Myocyte (in vitro differentiated cells): ENCODE measurements around the gene NUP210. TPM values are rescaled to one million over a fixed set of nuclear protein-coding genes. Genes with fewer than 3 reads are reported as not detected.

Experiments
- DNase-seq: peaks from one replicate; pipeline ENCODE4 v3.0.0-alpha.2; 2012; ENCODE audit warnings: low read depth
- total RNA-seq: library from RNA; depleted of rRNA; stranded (reverse); fragments of >200 nt; gene quantifications from 2 replicates; pipeline ENCODE4 v1.2.3, GENCODE V29; 2014

The NUP210 gene
- total RNA-seq, 1 donor from 2014 or later = not detected

DNA sequence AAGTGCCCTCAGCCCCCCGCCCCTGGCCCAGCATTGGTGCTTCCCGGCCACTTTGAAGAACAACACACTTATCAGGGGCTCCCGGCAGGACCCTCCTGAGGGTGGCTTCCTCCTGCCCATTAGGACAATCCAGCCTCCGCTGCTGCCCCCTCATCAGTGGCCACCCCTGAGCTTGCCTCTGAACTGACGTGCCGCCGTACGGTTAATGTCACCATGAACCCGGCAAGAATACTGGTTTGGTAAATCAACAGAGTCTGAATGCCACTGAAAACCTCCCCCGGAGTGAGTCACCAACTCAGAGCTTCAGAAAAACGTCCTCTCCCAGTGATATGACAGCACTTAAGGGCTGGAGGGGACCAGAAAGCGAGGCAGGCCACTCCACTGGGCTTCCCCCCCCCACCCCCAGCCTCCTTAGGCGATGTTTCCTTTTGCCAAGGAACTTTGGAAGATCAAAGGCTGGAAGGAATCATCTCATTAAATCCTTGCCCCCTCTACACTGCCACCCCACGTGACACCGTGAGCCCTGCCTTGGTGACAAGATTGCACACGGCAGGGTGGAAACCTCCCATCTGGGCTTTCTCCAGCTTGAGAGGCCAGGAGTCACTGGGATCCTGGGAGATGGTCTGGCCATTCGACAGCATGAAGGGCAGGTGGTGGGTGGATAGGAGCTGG lies 142.1 kb downstream of the NUP210 start:
- no peak for DNase-seq

- DNase-seq = peak; percentile 16
Observed at GRCh38 chr3:13277196-13277813, 142.8 kb downstream of the NUP210 start.

DNA sequence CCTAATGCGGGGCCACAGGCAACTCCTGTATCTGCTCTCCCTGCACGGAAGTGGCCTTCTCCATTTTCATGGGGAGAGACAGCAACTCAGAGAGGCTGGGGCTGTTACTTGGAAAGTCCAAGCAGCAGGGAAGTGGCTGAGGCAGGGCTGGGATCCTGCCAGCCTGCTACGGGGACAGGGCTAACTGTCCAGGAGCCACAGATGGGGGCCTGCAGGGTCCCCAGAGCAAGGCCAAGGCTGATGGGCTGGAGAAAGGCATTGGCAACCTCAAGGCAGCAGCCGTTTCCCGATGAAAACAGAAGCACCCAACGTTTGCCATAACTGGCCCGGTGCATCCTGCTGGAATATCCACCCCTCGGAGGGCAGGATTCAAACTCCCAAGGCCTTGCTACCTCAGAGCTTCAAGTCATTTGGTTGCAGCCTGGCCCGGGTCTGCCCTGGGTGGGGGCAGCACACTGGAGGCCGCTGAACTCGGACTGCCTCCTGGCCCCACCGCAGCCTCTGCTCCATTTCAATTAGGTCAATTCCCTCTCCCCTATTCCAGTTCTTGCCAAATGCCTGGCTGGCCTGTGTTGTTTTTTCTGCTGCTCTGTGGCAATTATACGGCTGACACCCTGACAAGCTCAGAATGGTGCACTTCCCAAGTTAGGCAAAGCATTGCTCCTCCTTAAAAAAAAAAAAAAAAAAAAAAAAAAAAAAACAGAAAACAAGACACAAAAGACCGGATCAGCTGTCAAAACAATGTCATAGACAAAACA lies 143.5 kb downstream of the NUP210 start:
- DNase-seq = peak; percentile 11

GRCh38 chr3:13275376-13276005 lies 144.6 kb downstream of the NUP210 start:
- DNase-seq = no peak

GRCh38 chr3:13274551-13275332 lies 145.4 kb downstream of the NUP210 start:
- DNase-seq = peak; percentile 31

DNA sequence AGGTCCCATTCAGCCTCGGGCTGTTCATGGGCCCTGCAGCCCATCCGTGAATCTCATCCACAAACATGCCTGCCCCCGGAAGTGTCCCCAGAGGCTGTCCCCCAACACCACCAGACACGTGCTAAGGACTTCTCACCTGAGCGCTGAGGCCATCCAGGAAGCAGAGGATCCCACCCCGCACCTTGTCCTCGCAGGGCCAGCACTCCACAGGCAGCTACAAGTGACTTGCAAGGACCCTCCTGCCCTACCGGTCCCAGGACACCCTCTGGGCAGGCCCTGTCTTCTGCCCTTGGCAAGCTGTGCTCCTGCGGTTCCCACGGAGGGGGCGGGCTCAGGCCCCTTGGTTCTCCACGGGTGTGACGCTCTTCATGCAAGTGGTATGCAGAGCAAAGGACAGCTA lies 146.0 kb downstream of the NUP210 start:
- DNase-seq = no peak

- DNase-seq = no peak
Observed at GRCh38 chr3:13273604-13274105, 146.5 kb downstream of the NUP210 start.

- DNase-seq = no peak
Observed at GRCh38 chr3:13272831-13273603, 147.1 kb downstream of the NUP210 start.

GRCh38 chr3:13269711-13270378 lies 150.3 kb downstream of the NUP210 start:
- no peak for DNase-seq

GRCh38 chr3:13268961-13269441 lies 151.1 kb downstream of the NUP210 start:
- no peak for DNase-seq

GRCh38 chr3:13268120-13268519 lies 152.0 kb downstream of the NUP210 start:
- no peak for DNase-seq

DNA sequence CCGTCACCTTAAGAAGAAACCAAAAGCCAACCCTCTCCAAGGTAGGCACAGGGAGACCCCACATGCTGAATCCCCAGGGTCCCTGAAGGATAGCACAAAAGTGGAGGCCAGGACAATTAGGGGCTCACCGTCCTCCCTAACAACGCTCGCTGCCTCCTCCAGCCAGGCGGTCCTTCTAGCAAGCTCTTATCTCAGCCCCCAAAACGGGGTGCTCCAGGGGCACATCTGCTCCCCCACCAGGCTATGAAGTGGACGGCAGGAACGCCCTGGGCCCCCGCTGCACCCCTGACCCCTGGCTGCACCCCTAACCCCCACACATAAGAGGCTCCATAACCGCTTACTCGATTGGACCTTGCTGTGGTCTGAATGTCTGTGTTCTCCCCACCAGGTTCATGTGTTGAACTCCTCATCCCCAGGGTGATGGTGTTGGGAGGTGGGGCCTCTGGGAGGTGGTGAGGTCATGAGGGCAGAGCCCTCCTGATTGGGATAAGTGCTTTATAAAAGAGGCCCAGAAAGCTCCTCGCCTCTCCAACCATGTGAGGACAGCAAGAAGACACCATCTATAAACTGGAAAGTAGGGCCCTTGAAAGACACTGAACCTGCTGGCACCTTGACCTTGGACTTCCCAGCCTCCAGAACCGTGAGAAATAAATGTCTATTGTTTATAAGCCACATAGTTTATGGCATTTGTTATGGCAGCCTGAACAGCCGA lies 153.3 kb downstream of the NUP210 start:
- DNase-seq = no peak

Other genes with a start within 250 kb of the NUP210 start
- gene HDAC11, start 60.0 kb upstream of the NUP210 start, total RNA-seq = 12.6 and 15.1 TPM in 2 replicates
- gene FBLN2, start 128.8 kb upstream of the NUP210 start, total RNA-seq = 0.91 and 2.4 TPM in 2 replicates